ENCODE measurements around the gene TAC4.

The TAC4 gene, protein sequence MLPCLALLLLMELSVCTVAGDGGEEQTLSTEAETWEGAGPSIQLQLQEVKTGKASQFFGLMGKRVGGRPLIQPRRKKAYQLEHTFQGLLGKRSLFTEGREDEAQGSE

DNA sequence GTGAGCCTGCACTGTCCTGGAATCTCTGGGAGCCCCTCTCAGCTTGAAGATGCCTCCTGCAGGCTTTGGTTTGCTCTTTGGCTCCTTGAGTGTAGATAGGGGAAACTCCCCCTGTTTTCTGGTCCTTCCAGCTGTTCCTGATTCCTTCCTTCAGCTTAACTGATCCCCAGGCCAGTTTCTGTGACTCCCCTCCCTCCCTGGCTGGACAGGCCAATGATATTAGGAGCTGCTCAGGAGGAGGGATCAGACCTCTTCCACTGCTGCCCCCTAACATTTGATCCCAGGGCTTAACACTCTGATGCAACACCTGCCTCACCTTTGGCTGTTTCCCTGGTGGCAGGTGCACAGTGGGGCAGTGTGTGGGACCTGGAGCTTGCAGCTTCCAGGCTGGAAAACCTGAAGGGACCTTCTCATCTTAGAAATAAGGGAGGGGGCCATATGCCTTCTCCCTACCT, at the start of gene TAC4:
TAC4 (minus strand) TSS at position 51 of the 455 bp plus-strand sequence. CDS start 52 bp downstream, outside the sequence.
- DNase-seq = no peak

DNA sequence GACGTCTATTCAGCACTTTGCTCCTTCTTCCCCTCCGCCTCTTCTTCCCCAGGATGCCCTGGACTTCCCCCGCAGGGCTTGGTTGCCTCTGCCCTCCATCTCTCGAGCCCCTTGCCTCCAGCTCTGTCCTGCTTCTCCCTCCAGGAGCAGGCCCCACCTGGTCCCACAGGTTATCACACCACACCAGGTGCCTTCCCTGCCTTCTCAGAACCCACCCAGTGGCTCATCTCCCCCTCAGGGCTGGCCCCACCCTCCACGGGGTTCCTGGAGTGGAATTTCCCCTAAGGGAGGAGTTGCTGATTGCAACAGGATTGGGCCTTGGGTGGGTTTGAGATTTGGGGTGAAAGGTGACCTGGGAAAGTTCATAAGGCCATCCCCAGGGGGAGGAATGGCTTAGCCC, 49.0 kb upstream of the TAC4 start:
- DNase-seq = no peak

DNA sequence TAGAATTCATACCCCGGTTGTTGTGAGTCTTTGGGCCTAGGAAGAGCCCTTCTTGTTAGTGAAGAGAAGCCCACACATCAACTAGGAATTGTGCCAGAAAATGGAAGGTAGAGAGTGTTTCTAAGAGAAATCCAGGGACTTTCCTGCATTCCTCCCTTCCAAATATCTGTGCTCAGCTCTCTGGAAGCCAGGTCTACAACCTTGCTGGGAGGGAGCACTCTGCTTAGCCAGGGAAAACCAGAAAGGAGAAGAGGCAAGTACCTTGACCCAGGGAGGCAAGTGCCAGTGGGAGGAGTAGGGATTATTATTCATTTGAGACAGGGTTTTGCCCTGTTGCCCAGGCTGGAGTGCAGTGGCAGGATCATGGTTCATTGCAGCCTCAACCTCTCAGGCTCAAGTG, 48.4 kb upstream of the TAC4 start:
- DNase-seq = no peak

DNA sequence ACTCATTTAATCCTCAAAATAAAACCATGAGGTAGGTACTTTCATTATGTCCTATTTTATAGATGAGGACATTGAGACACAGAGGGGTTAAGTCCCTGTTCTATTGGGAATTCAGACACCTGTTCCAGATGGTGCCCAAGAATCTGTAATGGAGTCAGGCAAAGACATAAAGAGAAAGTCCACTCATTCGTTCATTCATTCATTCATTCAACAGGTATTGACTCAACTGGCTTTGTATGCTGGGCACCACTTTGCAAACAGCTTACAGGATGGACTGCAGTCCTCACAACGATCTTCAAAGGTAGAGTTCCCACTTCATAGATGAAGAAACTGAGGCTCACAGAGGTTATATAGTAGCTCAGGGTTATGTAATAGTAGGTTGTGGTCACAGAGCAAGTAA, 47.9 kb upstream of the TAC4 start:
- DNase-seq = no peak

DNA sequence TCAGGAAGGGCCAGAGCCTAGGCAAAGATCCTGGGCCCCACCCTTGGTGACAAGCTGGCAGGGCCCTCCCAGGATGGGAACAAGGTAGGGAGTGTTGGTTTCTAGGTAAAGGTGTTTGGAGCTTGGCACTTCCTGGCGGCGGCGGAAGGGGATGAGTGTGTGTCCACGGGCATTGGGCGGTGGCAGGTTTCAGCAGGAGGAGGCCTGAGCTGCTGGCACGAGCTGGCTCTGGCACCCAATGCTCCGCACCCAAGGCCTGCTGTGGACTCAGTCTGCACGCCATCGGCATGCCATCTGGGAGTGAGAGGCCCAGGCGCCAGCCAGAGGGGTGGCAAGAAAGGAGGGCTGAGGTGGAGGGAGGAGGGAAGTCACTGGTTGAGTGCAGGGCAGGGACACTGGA, 46.9 kb upstream of the TAC4 start:
- no peak for DNase-seq

DNA sequence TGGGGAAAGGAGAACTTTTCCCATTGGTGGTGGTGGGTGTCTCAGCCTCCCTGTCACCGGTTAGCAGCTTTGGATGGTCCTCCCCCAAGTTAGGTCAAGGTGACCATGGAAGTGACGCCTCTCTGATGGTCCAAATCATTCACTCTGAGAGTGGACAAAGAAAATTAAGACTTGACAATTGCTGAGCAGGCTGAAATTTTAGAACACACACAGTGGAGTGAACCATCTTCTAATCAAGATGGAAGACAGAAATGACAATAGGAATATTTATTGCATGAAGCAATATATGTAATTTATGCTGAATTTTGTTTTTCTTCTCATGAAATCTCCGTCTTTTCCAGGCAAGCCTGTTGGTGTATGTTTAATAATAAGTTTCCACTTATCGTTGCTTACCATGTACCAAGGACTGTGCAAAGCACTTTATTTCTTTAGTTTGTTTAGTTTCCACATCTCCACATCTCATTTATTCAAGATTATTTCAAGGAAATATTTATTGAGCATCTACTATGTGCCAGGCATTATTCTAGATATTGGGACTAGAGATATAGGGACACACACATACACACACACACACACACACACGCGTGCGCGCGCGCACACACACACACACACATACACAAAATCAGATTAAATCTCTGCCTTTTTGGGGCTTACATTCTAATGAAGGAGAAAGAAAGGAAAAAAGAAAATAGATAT, 44.0 kb upstream of the TAC4 start:
- DNase-seq = no peak

DNA sequence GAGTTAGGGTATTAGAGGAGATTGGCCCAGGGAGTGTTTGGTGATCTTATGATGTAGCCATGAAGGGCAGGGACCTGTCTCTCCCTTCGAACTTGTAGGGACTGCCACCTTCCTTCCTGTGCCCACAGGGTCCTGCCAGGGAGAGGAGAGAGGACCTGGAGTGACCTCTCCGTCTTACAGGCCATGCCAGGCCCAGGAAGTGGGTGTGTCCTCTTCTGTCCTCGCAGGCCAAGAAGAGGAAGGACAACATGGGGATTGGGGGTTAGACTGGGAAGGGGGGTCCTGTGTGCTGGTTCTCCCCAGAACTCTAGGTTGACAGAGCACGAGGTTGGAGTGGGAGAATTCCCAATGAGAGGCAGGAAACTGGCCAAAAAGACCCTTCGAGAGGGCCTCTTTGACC, 43.4 kb upstream of the TAC4 start:
- no peak for DNase-seq

DNA sequence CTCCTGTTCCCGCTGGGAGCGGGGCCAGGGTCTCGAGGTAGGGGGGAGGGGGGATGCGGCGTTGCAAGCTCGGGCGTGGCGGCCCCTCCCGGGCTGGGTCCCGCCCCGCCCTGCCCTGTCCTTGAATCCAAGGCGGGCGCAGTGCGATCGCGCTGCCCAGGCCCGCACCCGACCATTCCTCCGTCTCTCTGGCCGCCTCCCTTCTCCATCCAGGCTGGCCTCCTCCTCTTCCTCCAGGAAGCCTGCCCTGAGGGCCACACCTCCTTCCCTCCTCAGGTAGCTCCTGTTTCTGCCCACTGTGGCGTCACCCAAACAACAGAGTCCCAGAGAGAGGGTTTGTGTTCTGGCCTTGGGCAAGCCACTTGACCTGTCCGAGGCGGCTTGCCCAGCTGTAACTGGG, 43.0 kb upstream of the TAC4 start:
- DNase-seq = no peak

DNA sequence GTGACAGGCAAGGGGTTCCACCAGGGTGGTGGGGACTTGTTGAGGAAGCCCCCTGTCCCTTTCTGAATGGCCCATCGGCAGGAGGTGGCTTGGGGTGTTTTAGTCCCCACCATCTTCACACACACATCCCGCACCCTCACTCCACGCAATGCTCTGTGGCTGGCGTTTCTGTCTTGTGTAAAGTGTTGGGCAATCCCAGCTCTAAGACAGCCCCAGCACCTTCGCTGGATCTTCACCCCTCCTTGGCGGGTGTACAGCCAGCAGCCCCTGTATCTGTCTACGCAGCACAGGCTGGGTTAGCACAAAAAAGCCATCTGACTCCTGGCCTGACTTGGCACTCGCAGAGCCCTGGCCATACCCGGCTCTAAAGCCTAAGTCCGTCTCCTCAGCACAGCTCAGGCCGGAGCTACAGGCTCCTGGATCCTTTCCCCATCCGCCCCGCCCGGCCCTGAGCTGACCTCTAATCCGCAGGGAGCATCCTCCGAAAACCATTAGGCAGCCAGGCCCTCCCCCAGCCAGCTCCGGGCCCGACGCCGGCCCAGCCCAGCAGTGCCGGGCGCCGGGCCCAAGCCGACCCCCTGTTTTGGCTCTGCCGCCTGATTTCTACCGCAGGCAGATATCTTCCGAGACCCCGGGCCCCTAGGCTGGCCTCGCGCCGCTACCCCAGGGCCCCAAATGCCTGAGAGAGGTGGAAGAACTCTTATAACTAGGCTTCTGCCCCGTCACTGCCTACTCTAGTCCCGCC, 42.4 kb upstream of the TAC4 start:
- no peak for DNase-seq

DNA sequence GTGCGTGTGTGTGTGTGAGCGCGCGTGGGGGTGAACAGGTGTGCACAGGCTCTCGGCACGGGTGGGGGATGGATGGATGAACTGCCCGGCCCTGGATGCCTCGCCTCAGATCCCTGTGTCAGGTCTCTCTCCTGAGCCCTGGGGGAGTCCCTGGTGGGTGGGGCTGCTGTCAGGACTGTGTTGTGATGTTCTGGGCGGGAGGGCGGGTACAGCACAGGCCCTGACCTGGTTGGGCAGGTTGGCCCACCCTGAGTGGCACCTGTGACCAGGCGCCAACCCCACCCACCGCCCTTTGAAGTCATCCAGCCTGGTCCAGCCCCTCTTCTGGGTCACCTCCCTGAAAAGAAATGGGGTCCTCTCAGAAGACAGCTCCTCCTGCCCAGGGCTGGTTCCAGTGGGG, 41.6 kb upstream of the TAC4 start:
- no peak for DNase-seq

DNA sequence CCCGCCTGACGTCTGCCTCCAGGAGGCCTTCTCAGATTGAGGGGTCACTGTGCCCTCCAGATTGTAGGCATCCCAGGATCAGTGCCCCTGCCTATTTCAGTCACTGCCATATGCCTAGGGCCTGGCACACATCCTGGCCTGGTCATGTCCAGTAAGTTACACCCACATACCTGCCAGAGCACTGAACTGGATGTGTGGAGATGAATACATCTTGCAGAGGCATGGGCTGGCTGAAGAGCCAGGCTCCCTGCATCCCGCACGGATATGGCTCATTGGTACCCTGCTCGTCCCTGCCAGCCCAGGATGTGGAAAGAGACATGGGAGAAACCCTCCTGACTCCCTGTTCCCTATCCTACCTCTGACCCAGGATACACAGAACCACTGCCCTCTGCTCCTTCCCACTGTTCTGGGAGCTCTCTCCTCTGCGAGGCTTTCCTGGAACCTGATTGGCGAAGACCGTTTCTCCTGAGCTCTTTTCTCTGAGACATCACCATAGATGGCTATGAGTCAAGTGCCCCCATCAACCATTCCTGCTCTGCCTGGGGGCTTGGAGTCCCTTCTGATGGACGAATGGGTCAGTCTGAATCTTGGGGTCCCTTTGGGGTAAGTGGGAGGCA, 40.0 kb upstream of the TAC4 start:
- DNase-seq = no peak

DNA sequence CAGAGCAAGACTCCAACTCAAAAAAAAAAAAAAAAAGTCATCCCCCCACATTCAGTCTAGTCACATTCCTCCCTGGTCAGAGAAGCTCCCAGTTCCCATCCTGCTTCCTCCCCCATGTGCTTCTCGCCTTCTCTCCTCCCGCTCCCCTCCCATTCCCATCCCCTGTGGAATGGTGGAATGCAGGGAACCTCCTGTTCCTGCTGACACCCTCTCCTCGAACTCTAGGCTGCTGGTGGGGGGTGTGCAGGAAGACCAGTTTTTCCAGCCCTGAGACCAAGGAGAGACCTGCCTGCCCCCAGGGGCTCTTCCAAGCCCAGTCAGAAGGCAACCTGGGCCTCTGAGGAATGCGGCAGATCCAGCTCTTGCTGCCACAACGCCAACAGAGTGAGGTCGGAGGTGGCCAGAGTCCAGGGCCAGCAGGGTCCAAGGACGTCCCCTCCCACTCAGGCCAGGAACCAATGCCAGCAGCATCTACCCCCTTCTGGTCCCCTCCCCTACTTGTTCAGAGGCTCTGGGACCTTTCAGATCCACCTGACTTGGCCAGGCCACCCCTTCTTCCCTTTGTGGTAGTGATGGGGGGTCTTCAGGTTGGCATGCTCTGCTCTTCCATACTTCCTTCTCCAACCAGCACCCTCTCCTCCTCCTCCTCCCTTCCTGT, 39.3 kb upstream of the TAC4 start:
- no peak for DNase-seq

DNA sequence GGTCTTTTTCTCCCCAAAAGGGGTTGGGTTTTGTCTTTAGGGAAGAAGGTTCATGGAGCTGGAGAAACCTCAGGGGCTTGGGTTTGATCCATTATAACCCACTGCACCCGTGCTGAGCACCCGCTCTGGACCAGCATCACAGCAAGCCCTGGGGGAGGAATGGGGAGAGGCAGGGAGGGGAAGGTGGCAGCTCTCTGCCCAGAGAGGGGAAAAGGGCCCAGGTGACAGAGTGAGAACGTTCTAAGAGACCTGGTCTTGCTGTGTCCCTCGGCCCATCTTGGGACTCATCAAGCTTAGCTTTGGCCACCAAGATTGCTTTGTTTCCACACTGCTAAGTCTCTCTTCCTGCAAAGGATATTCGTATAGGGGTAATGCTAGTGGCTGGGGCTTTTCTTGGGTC, 38.2 kb upstream of the TAC4 start:
- DNase-seq = no peak

DNA sequence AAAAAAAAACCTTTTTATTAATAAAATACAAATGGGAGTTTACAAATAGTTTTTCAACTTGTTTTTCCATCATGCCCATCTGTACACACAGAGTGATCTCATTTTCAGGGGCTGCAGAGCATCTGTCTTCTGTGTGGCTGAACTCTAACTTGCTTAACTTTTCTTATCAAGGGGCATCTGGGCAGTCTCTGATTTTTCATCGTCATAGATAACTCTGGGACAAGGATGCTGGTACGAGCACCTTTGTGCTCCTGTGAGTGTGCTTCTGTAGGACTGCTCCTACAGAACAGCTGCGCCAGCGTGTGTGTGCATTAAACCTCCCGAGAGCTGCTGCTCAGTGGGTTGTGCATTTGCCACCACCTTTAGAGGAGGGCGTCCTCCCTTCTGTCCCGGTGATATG, 34.6 kb upstream of the TAC4 start:
- no peak for DNase-seq

DNA sequence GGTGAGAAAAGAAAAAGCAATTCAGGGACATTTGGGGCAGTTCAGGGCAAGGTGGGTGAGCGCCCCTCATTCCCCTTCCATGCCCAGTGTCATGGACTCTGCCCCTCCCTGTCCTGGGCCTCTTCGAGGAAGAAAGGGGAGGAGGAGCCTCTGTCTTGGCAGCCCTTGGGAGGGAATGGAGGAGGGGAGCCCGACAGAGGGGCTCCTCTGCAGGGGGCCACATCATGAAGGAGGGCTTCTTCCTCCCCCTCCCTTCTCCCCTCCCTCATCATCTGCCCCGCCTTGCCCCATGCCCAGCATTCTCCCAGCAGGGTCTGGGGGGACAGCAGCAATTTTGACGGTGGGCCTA, 33.2 kb upstream of the TAC4 start:
- DNase-seq = no peak

DNA sequence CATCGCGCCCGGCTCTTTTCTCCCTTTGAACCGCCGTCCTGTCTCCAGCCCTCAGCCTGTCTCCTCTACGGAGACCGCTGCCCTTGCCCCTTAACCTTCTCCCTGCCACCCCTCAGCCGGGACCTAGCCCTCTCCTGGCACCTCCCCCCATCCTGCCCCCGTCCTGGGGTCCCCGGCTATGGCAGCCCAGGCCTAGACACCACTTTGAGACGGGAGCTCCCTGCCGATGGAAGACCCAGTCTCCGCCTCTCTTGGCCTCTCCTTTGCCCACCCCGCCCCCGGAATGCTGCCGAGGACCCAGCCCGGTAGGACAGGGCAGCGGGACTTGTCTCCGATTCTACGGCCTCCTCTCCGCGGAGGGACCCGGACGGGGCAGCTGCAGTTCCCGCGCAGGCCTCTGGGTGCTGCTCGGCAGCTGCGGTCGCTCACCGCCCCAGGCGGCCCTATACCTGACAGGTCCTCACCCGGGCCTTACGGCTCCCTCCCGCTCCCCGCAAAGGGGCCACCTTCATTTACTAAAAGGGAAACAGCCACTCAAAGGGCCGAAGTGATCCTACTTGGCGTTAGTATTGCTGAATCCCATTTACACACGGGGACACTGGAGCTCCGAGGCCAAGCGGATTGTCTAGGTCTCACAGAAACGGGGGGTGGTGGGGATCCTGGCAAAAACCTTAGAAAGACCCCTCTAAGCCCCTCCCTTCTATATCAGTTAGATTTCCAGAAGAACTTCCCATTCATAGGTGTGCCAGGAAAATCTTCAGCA, 32.6 kb upstream of the TAC4 start:
- peak; percentile 78 for DNase-seq

DNA sequence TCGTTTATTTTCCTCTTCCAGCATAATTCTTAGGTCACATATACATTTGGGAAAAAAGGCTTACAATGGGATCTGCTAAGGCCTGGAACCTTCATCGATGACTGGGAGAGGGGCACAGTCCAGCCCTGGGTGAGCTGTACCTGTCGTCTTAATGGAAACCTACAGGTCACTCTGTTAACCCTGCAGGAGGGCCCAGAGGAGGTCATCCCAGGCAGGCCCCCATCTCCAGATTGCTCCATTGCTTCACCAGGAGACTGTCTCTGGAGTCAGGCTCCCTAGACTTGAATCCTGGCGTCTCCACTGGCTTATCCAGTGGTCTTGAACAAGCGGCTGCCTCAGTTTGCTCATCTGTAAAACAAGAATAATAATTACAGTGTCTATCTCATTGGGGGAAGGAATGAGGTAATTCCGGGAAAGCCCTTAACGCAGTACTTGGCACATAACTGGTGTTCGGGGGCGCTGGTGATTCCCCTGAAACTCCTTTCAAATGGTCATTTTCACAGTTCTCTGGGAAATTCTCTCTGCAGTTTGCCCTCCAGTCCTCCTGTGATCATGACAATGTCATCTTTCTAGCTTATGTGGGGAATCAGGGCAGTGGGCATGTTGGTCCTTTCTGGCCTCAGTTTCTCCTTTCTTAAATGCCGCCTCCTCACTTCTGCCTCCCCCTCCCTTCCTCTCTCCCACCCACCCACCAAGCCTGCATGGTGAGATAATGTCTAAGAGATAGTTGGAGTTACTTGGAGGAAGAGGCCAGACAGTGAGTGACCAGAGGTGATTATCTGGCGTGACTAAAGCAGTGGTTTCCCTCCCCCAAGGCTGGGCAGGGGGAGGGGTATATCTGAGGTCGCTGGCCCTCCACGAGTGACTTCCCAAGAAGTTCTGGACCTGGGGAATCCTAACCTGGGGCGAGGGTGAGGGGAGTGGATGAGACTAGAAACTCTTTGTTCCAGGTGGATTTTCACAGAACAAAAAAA, 31.3 kb upstream of the TAC4 start:
- DNase-seq = no peak

DNA sequence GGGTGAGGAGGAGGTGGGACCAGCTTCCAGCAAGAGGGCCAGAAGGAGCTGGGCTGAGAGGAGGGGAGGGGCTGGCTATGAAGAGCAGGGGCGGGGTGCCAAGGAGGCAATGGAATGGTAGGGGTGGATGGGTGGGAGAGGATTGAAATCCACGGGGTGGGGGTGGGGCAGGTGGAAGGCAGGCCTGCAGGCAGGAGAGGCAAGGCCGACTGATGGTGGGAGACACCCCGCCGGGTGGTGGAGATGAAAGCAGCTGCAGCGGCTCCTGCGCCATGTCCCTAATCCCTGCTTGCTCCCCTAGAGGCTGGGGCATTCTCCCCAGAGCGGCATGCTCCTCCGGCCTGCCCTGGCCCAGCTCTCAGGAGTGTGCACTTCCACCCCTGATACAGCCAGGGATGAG, 27.8 kb upstream of the TAC4 start:
- DNase-seq = no peak

DNA sequence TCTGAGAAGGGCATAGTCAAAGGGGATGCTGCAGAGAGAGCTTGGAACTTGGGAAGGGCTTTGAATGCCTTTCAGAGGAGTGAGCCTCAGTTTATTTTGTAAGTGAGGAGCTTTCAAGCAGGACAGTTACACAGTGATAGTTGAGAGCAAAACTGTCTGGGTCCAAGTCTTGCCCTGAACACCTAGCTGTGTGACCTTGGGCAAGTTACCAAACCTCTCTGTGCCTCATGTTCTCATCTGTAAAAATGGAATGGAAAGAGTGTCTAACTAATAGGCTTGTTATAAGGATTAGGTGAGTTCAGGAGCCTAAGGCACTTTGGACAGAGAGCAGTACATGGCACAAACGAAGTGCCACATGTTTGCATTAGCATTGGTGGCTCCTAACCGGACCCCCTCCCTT, 27.0 kb upstream of the TAC4 start:
- DNase-seq = no peak

DNA sequence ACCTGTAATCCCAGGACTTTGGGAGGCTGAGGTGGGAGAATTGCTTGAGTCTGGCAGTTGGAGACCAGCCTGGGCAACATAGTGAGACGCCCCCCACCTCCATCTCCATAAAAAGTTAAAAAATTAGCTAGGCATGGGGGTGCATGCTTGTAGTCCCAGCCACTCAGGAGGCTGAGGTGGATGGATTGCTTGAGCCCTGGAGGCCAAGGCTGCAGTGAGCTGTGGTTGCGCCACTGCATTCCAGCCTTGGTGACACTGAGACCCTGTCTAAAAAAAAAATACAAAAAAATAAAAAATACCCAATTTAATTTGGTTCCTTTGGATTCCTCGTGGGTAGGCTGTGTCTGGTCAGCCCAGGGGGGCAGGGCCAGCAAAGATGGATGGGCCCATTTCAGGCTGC, 26.1 kb upstream of the TAC4 start:
- DNase-seq = no peak

DNA sequence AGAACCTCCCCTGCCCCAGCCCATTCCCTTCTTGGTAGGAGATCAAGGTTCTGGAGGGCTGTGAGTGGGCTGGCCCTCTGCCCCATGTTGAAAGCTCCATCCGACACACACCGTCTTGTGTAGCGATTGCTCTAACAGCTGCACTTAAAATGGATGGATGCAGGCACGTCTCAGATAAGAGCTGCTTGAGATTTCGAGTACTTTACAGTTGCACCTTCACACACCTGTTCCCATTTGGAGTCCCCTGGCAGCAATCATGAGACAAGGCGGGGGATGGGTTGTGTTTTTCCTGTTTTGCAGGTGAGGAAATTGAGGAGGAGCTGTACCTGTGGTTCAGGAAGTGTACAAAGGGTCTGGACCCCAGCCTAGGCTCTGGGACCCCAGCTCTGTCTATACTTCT, 25.6 kb upstream of the TAC4 start:
- no peak for DNase-seq
